HCEC 1CT (cell line): ENCODE data around the gene MARCHF3.

Experiments used
- DNase-seq: peaks from one replicate; pipeline ENCODE4 v3.0.0-alpha.2; 2017

Gene MARCHF3

GRCh38 chr5:126982926-126983873 lies 47.2 kb downstream of the MARCHF3 start:
- DNase-seq = no peak

- no peak for DNase-seq
These were observed 48.2 kb downstream of the MARCHF3 start for GRCh38 chr5:126982202-126982601.

GRCh38 chr5:126981701-126982100 lies 48.7 kb downstream of the MARCHF3 start:
- DNase-seq = no peak

DNA sequence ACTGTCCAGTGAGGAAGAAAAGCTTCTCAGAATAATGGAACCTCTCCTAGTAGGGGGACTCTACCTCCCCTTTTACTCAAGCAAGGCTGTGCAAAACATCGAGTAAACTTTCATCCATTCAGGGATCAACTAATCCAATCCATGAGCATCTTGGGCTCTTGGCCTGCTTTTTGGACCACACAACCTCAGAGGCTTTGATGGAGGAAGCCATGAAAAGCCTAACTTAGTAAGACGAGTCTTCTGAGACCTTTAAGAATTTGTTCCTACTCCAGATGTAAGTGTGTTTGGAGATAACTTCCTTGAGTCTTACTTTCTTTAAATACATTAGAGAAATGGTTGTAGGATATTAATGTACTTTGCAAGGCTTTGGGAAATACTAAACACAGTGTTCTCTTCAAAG lies 49.1 kb downstream of the MARCHF3 start:
- no peak for DNase-seq

GRCh38 chr5:126978258-126978657 lies 52.1 kb downstream of the MARCHF3 start:
- no peak for DNase-seq

- DNase-seq = no peak
These were observed 53.7 kb downstream of the MARCHF3 start for GRCh38 chr5:126976520-126977172.

GRCh38 chr5:126975796-126976195 lies 54.6 kb downstream of the MARCHF3 start:
- DNase-seq = no peak

DNA sequence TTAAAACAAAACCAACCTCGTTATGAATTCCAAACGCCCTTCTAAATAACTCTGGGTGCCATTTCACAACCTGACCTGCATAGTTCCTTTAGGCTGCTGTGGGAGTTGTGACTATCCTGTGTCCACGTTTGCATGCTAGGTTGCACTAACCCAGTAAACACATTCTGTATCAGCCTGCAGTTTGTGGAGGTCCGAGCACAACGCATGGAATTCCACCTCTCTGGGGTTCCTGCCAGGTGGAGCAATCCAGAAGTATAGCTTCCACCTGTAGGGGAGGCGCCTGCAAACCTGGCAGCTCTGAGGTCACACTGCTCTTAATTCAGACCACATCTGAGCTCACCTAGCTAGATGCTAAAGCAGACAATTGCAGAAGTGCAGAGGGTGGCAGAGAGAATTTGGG lies 57.2 kb downstream of the MARCHF3 start:
- DNase-seq = no peak

GRCh38 chr5:126972062-126972895 lies 58.1 kb downstream of the MARCHF3 start:
- DNase-seq = no peak

- no peak for DNase-seq
These were observed 58.8 kb downstream of the MARCHF3 start for GRCh38 chr5:126971455-126972031.

DNA sequence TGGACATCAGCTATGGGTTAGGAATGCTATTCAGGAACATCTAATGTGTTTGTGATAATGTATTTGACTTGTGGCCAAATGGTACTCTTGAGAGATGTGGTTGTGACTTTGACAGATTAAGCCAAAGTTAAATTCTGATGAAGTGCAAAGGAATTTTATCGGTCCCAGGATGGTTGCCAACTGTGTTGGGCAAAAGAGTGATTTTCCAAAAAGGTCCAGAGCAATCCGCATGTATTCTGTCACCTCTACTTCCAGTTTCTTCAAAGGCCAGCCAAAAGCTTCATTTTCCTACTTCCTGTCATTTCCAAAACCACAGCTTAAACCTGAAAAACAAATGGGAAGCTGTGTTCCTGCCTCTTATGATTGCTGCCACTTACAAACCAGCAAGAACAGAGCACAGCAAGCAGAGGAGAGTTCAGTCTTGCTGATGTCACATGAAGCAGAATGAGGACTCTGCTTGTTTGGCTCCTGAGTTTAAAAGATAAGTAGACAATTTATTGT lies 59.8 kb downstream of the MARCHF3 start:
- DNase-seq = peak; percentile 71

GRCh38 chr5:126969548-126969947 lies 60.8 kb downstream of the MARCHF3 start:
- no peak for DNase-seq

- no peak for DNase-seq
These were observed 62.4 kb downstream of the MARCHF3 start for GRCh38 chr5:126967808-126968466.

DNA sequence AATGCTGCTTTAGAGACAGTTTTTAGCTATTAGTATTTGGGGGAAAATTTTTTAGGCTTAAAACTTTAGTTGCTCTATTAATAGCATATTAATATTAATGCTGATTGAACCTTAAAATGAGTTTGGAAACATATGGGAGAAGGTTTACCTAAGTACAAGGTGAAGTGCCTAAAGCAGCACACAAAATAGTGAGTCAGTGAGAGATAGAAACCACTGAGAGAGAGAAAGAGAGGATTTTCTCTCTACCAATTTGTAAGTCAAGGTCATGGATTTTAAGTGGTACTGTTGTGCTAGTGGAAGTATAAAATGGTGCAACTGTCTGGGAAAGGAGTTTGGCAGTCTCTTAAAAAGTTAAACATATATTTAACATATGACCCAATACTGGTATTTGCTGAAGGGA lies 64.9 kb downstream of the MARCHF3 start:
- DNase-seq = no peak

- peak; percentile 98 for DNase-seq
These were observed 65.3 kb downstream of the MARCHF3 start for GRCh38 chr5:126965061-126965475.

DNA sequence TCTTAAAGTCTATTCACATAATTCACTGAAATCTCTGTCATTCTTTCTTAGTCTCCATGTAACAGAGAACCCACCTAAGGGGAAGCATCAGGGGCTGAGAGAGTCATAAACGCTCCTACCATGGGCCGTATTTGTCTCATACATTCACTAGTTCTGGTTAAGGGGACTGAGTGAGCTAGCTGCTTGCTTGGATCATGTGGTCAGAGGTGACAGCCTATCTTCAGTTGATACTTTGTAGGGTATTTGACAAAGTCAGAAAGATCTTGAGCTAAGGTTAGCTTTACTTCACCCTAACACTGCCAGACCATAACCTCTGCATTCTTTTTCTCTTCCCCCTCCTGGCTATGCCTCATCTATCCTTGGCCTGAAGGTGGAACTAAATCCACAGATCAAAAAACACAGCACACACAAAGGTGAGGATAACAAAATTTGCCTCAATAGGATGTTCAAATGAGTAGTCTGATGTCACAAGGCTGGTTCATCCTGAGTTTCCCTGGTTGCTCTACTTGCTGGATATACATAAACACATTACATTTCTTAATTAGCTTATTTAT lies 66.5 kb downstream of the MARCHF3 start:
- no peak for DNase-seq

DNA sequence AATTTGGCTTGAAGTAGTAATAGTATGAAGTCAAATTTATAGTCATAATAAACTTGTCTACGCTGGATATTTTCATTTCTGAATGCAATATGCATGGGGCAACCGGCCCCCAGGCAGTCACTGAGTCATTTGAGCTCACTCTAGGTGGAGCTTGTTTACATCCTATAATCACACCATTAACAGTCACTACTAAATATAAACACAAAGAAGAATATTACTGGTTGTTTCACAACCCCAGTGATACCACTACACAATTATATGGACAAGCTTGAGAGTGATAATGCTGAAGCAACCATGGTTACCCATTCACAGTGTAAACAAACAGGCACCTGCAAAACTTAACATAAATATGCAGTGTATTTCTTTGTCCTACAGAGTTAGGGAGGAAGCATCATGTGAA lies 68.7 kb downstream of the MARCHF3 start:
- DNase-seq = peak; percentile 83

GRCh38 chr5:126961128-126961527 lies 69.2 kb downstream of the MARCHF3 start:
- DNase-seq = no peak

DNA sequence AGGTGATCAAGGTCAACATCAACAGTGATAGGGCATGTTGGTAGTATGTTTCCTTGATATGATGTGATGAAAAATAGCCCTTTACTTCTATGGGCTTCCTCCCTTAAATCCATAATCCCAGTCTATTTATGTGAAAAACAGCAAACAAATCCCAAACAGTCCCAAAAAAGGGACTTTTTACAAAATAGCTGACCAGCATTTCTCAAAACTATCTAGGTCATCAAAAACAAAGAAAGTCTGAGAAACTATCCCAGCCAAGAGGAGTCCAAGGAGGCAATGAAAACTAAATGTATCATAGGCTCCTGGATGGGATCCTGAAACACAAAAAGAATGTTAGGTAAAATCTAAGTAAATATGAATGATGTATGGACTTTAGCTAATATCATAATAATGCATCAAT lies 71.2 kb downstream of the MARCHF3 start:
- no peak for DNase-seq

- DNase-seq = no peak
These were observed 73.4 kb downstream of the MARCHF3 start for GRCh38 chr5:126956991-126957390.

GRCh38 chr5:126954981-126955380 lies 75.4 kb downstream of the MARCHF3 start:
- DNase-seq = no peak

DNA sequence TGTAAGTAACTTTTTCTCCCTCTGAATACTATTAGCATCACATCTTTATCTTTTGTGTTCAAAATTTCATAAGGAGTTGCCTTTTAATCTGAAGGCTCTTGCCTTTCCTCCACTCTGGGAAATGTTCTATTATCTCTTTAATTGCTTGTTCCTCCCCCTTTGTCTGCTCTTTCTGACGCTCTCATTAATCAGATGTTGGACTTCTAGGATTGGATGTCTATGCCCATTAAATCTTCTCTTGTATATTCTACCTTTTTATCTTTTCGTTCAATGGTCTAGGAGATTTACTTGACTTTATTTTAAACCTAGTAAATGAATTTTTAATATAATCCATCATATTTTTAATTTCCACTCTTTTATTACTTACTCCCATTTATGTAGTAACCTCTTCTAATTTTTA lies 76.7 kb downstream of the MARCHF3 start:
- DNase-seq = no peak
